Measurements from ENCODE around the gene IGF2BP3. TPM values are rescaled to one million over a fixed set of nuclear protein-coding genes. Genes with fewer than 3 reads are reported as not detected.

IGF2BP3 gene
- total and polyA plus RNA-seq, 10 of the 15 experiments (the other 5 are each of a cell fraction or from before 2014, with no cell fraction given), result 4.6 to 61.2 (median 36.9) TPM

GRCh38 chr7:23477962-23478866, 7.9 kb upstream of the IGF2BP3 start:
- no peak overlapping the region for H3K4me3 ChIP-seq

More at GRCh38 chr7:23477962-23478866, 7.9 kb upstream of the IGF2BP3 start:
- Histone ChIP-seq H4K20me1 (ENCODE audit: control insufficient read depth, insufficient read depth) (no peaks in the 10 kb centered on the region), H3K27ac (ENCODE audit: control insufficient read depth, insufficient read depth) (no peak overlapping the region), H3K36me3 (ENCODE audit: control insufficient read depth in 2 of 2, insufficient read depth in 2 of 2, low read length in 1 of 2) (no peaks in the 10 kb centered on the region), H3K4me1 (ENCODE audit: control insufficient read depth, insufficient read depth, low read length) (no peaks in the 10 kb centered on the region), H3K27me3 (replicated peaks in 1 of 2; ENCODE audit: control insufficient read depth in 2 of 2, insufficient read depth in 2 of 2, low read length in 1 of 2) (peaks cover 0 to 4% of the 10 kb centered on the region in 2 experiments; a peak in 1 of 4 replicates), H2AFZ (ENCODE audit: control insufficient read depth, low read depth, low read length) (no peak overlapping the region), H3K9me3 (replicated peaks; ENCODE audit: control insufficient read depth, insufficient read depth, low read length) (no peaks in the 10 kb centered on the region), H3K79me2 (ENCODE audit: control insufficient read depth, insufficient read depth, low read length) (peaks cover 23% of the 10 kb centered on the region), H3K9ac (ENCODE audit: control insufficient read depth, insufficient read depth, low read length) (no peak overlapping the region), H3K4me2 (ENCODE audit: control insufficient read depth, insufficient read depth) (no peak overlapping the region)
- no TSS peak for BruUV-seq (replicated peaks)
- ChIA-PET SMC1A (ENCODE audit: uncharacterized antibody, unreplicated experiment) (interaction anchor here (0.6 to 2.4 kb wide), 11 partner anchors 8 to 120 kb away, joined by 3 to 11 read pairs (median 4); partner anchors contain the start of gene IGF2BP3), CTCF (interaction anchor here (1.3 kb wide), 1 partner anchor 120 kb away, joined by 4 read pairs; no protein-coding TSS in a partner anchor), POLR2A (interaction anchor here (1.1 to 1.3 kb wide), 2 partner anchors 10 to 32 kb away, joined by 3 read pairs; no protein-coding TSS in a partner anchor), RAD21 (ENCODE audit: unreplicated experiment) (interaction anchor here (1.7 to 2.2 kb wide), 3 partner anchors 45 to 120 kb away, joined by 5 to 6 read pairs (median 5); no protein-coding TSS in a partner anchor)
- in situ Hi-C loops (cut with MboI) (no loop called here), intact Hi-C loops (cut with micrococcal nuclease; ENCODE audit: unreplicated experiment) (no loop called here)
- no peak for ATAC-seq
- no peak for DNase-seq (ENCODE audit: low read depth, low spot score)
- 50% methylated on average over 6 of the region's 6 CpGs for WGBS (ENCODE audit: insufficient coverage, insufficient replicate concordance, low lambda C conversion rate, missing lambda C conversion rate)
- TF ChIP-seq NFIC (IDR thresholded peaks at IDR 0.05; ENCODE audit: low read depth, low read length) (no peak), ATF7 (IDR thresholded peaks at IDR 0.05; ENCODE audit: low read depth) (no peak), POU2F2 (IDR thresholded peaks at IDR 0.05; ENCODE audit: borderline replicate concordance, low read depth, low read length) (no peak), SUZ12 (IDR thresholded peaks at IDR 0.05; ENCODE audit: unreplicated experiment) (no peak), YY1 (IDR thresholded peaks at IDR 0.05; ENCODE audit: low read depth, low read length) (no peak), EGR1 (IDR thresholded peaks at IDR 0.05; ENCODE audit: borderline replicate concordance in 1 of 2, low read depth in 2 of 2, low read length in 2 of 2) (no peak), IKZF1 (conservative IDR thresholded peaks at IDR 0.05) (no peak), MTA2 (IDR thresholded peaks at IDR 0.05; ENCODE audit: low read depth) (no peak), IRF5 (IDR thresholded peaks at IDR 0.05; ENCODE audit: borderline replicate concordance) (no peak), E2F8 (IDR thresholded peaks at IDR 0.05; ENCODE audit: low read depth, partially characterized antibody) (no peak), POLR2AphosphoS2 (IDR thresholded peaks at IDR 0.05; ENCODE audit: low read depth, low read length) (no peak)
- no peak for FAIRE-seq

Measured in GM12878 (cell line).